ENCODE results near the gene HRC.
"Not testable (repeated sequence)": the region's sequence is repeated elsewhere in the genome, so short reads cannot be mapped to it uniquely, and the experiment has no call there.

The HRC gene

DNA sequence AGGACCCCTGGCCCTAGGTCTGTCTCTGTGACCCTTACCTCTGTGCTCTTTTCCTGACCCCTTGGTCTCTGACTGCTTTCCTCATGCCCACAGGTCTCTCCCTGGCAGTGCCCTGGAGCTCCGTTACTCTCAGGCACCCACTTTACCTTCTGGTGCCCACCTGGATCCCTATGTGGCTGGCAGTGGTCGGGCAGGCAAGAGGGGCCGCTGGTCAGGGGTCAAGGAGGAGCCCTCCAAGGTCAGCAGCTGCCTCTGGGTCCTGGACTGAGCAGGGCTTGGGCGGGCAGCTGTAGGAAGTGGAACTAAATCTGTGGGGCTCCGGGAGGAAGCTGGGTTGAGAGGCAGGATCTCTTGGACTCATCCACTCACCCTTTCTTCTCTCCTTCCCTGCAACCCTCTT is 19.5 kb downstream of the HRC start:
- H3K9ac ChIP-seq (ENCODE audit: low read depth, low read length), result no peak overlapping the region; the same call in 1 of the 2 replicates
- H3K36me3 ChIP-seq (ENCODE audit: insufficient read depth, low read length), result no peaks in the 10 kb centered on the region; the same call in none of the 2 replicates
- no peaks in the 10 kb centered on the region for H3K9me3 ChIP-seq (ENCODE audit: control insufficient read depth, insufficient read depth, low read length)
- peaks cover 16% of the 10 kb centered on the region for H3K4me1 ChIP-seq (ENCODE audit: insufficient read depth, low read length)

- Histone ChIP-seq H3K36me3 (ENCODE audit: insufficient read depth, low read length) (no peaks in the 10 kb centered on the region; the same call in none of the 2 replicates), H3K9ac (ENCODE audit: low read depth, low read length) (peak overlapping the region; percentile 71; the same call in 1 of the 2 replicates), H3K4me1 (ENCODE audit: insufficient read depth, low read length) (peaks cover 11% of the 10 kb centered on the region), H3K9me3 (ENCODE audit: control insufficient read depth, insufficient read depth, low read length) (no peaks in the 10 kb centered on the region)
Observed at GRCh38 chr19:49133621-49134454, 21.4 kb downstream of the HRC start.

DNA sequence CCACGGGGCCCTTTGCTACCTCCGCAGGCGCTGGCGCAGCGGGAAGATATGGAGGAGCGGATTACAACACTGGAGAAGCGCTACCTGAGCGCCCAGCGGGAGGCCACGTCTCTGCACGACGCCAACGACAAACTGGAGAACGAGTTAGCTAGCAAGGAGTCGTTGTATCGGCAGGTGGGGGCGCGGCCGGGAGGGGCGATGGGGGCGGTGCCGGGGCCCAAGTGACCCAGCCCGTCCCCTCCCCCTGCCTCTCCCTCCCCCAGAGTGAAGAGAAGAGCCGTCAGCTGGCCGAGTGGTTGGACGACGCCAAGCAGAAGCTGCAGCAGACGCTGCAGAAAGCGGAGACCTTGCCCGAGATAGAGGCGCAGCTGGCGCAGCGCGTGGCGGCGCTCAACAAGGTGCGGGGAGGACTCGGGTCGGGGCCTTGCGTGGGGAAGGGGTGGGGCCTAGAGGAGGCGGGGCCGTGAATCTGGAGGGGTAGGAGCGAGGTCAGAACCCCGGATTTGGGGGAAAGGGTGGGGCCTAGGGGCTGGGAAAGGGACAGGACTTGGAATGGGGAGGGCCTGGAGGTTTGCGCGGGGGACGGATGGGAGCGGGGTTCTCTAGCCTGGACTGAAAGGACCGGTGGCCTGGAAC is 22.1 kb downstream of the HRC start:
- Histone ChIP-seq H3K9ac (ENCODE audit: low read depth, low read length) (peak overlapping the region; percentile 71; the same call in 1 of the 2 replicates), H3K4me1 (ENCODE audit: insufficient read depth, low read length) (peaks cover 11% of the 10 kb centered on the region), H3K36me3 (ENCODE audit: insufficient read depth, low read length) (no peaks in the 10 kb centered on the region; the same call in none of the 2 replicates), H3K9me3 (ENCODE audit: control insufficient read depth, insufficient read depth, low read length) (no peaks in the 10 kb centered on the region)

- H3K9me3 ChIP-seq (ENCODE audit: control insufficient read depth, insufficient read depth, low read length), result no peaks in the 10 kb centered on the region
- H3K4me1 ChIP-seq (ENCODE audit: insufficient read depth, low read length), result peaks cover 7% of the 10 kb centered on the region
- H3K9ac ChIP-seq (ENCODE audit: low read depth, low read length), result no peak overlapping the region
- H3K36me3 ChIP-seq (ENCODE audit: insufficient read depth, low read length), result no peaks in the 10 kb centered on the region
Observed at GRCh38 chr19:49130325-49130724, 24.9 kb downstream of the HRC start.

GRCh38 chr19:49129238-49129583 is 26.0 kb downstream of the HRC start:
- no peaks in the 10 kb centered on the region for H3K36me3 ChIP-seq (ENCODE audit: insufficient read depth, low read length)
- H3K9me3 ChIP-seq (ENCODE audit: control insufficient read depth, insufficient read depth, low read length), result no peaks in the 10 kb centered on the region
- H3K4me1 ChIP-seq (ENCODE audit: insufficient read depth, low read length), result peaks cover 3% of the 10 kb centered on the region
- H3K9ac ChIP-seq (ENCODE audit: low read depth, low read length), result peak overlapping the region; percentile 66; the same call in 1 of the 2 replicates

DNA sequence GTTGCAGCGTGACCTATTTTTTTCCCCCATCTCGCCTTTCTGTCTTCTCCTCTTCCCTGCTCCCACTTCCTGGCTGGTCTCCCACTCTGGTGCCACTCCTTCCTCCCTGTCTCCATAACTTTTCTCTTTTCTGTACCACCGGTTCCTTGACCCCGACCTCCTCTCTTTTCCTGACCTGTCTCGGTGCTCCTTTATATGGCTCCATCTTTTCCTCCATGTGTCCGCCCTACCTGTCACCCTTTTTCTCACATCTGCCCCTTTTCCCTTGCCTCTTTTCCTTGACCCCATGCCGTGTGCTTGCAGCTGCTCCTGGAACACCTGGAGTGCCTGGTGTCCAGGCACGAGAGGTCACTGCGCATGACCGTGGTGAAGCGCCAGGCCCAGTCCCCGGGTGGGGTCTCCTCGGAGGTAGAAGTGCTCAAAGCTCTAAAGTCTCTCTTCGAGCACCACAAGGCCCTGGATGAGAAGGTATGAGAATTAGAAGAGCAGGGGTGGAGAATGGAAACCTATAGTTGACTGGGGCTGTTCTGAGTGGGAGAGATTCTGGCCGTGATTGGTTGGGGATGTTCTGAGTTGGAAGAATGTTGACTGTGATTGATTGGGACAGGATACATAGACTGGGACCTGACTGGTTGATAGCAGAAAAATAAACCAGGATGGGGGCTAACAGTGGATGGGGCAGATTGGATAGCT is 26.5 kb downstream of the HRC start:
- Histone ChIP-seq H3K9me3 (ENCODE audit: control insufficient read depth, insufficient read depth, low read length) (no peaks in the 10 kb centered on the region), H3K4me1 (ENCODE audit: insufficient read depth, low read length) (no peaks in the 10 kb centered on the region), H3K9ac (ENCODE audit: low read depth, low read length) (peak overlapping the region; percentile 66; the same call in 1 of the 2 replicates), H3K36me3 (ENCODE audit: insufficient read depth, low read length) (no peaks in the 10 kb centered on the region)

- H3K4me1 ChIP-seq (ENCODE audit: insufficient read depth, low read length), result no peaks in the 10 kb centered on the region
- no peaks in the 10 kb centered on the region for H3K9me3 ChIP-seq (ENCODE audit: control insufficient read depth, insufficient read depth, low read length)
- H3K36me3 ChIP-seq (ENCODE audit: insufficient read depth, low read length), result no peaks in the 10 kb centered on the region
- peak overlapping the region; percentile 66; the same call in 1 of the 2 replicates for H3K9ac ChIP-seq (ENCODE audit: low read depth, low read length)
Observed at GRCh38 chr19:49127674-49128544, 27.3 kb downstream of the HRC start.

DNA sequence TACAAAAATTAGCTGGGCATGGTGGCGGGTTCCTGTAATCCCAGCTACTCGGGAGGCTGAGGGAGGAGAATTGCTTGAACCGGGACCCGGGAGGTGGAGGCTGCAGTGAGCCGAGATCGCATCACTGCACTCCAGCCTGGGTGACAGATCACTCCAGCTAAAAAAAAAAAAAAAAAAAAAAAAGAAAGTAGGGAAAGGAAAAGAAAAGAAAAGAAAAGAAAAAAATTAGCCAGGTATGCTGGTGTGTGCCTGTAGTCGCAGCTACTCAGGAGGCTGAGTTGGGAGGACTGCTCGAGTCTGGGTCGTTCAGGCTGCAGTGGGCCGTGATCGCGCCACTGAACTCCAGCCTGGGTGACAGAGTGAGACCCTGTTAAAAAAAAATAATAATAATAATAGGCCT is 28.0 kb downstream of the HRC start:
- peak overlapping the region; percentile 50; the same call in 1 of the 2 replicates for H3K9ac ChIP-seq (ENCODE audit: low read depth, low read length)
- H3K4me1 ChIP-seq (ENCODE audit: insufficient read depth, low read length); H3K9me3 ChIP-seq (ENCODE audit: control insufficient read depth, insufficient read depth, low read length); H3K36me3 ChIP-seq (ENCODE audit: insufficient read depth, low read length): not testable (repeated sequence)

- Histone ChIP-seq H3K9ac (ENCODE audit: low read depth, low read length) (no peak overlapping the region), H3K36me3 (ENCODE audit: insufficient read depth, low read length) (no peaks in the 10 kb centered on the region), H3K4me1 (ENCODE audit: insufficient read depth, low read length) (no peaks in the 10 kb centered on the region), H3K9me3 (ENCODE audit: control insufficient read depth, insufficient read depth, low read length) (no peaks in the 10 kb centered on the region)
Observed at GRCh38 chr19:49126575-49126974, 28.6 kb downstream of the HRC start.

- Histone ChIP-seq H3K9me3 (ENCODE audit: control insufficient read depth, insufficient read depth, low read length) (no peaks in the 10 kb centered on the region), H3K36me3 (ENCODE audit: insufficient read depth, low read length) (no peaks in the 10 kb centered on the region), H3K4me1 (ENCODE audit: insufficient read depth, low read length) (no peaks in the 10 kb centered on the region), H3K9ac (ENCODE audit: low read depth, low read length) (peak overlapping the region; percentile 17; the same call in 1 of the 2 replicates)
Observed at GRCh38 chr19:49125025-49125731, 30.0 kb downstream of the HRC start.

- not testable (repeated sequence) for H3K9me3 ChIP-seq (ENCODE audit: control insufficient read depth, insufficient read depth, low read length); H3K9ac ChIP-seq (ENCODE audit: low read depth, low read length); H3K36me3 ChIP-seq (ENCODE audit: insufficient read depth, low read length); H3K4me1 ChIP-seq (ENCODE audit: insufficient read depth, low read length)
Observed at GRCh38 chr19:49123285-49123684, 31.9 kb downstream of the HRC start.

DNA sequence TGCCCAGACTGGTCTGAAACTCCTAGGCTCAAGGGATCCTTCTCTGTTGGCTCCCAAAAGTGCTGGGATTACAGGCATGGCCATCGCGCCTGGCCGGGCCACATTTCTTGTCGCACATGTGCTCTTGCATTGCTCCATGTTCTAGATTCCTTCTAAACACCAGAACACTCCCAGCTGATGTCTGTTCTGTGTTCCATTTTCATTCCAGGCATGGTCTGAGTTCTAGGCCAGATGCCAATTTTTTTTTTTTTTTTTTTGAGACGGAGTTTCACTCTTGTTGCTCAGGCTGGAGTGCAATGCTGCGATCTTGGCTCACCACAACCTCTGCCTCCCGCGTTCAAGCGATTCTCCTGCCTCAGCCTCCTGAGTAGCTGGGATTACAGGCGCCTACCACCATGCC is 33.4 kb downstream of the HRC start:
- not testable (repeated sequence) for H3K9me3 ChIP-seq (ENCODE audit: control insufficient read depth, insufficient read depth, low read length); H3K9ac ChIP-seq (ENCODE audit: low read depth, low read length); H3K36me3 ChIP-seq (ENCODE audit: insufficient read depth, low read length); H3K4me1 ChIP-seq (ENCODE audit: insufficient read depth, low read length)

DNA sequence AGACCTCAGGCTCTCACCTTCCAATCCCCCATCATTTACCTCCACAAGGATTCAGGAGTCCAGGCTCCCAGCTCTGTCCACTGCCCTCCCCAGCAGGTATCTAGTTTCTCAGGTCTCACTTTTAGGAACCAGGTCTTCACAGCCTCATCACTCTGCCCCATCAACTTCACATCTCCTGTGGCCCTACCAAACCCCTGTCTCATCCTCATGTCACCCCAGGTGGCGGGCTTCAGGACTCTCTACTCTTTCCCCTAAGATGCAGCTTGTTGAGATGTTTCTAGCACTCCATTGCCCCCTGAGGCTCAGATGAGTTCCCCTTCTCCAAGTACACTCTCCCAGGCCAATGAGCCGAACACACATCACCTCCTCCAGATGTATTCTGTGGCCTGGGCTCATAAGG is 34.3 kb downstream of the HRC start:
- no peaks in the 10 kb centered on the region for H3K36me3 ChIP-seq (ENCODE audit: insufficient read depth, low read length)
- no peak overlapping the region for H3K9ac ChIP-seq (ENCODE audit: low read depth, low read length)
- no peaks in the 10 kb centered on the region; the same call in 1 of the 2 replicates for H3K4me1 ChIP-seq (ENCODE audit: insufficient read depth, low read length)
- H3K9me3 ChIP-seq (ENCODE audit: control insufficient read depth, insufficient read depth, low read length), result no peaks in the 10 kb centered on the region
